Activated T-cell treated with anti-CD3 and anti-CD28 coated beads for 1 hour (primary cell): ENCODE measurements around the gene ACOX1.

Experiments used
- DNase-seq: peaks from one replicate; pipeline ENCODE4 v3.0.0-alpha.2; 2020; ENCODE audit warnings: low read depth

Gene ACOX1

GRCh38 chr17:75978938-75979704, at the start of gene ACOX1, which contains the start of gene TEN1:
Gene ACOX1 (minus strand): TSS chr17:75979166. CDS start chr17:75979073, 93 bp downstream.
Gene TEN1 (plus strand): TSS chr17:75979240. CDS start chr17:75986193, 6,953 bp downstream.
- DNase-seq: peak; percentile 96

- no peak for DNase-seq
These were observed 48.3 kb upstream of the ACOX1 start, which contains the start of gene EVPL for GRCh38 chr17:76027159-76027839. Gene EVPL (minus strand): TSS chr17:76027306. CDS start chr17:76027198, 108 bp downstream.

- DNase-seq: no peak
These were observed 47.8 kb upstream of the ACOX1 start for GRCh38 chr17:76026714-76027158.

- no peak for DNase-seq
These were observed 46.3 kb upstream of the ACOX1 start for GRCh38 chr17:76025294-76025693.

- DNase-seq: no peak
These were observed 45.4 kb upstream of the ACOX1 start for GRCh38 chr17:76024353-76024752.

- DNase-seq: no peak
These were observed 44.9 kb upstream of the ACOX1 start for GRCh38 chr17:76023900-76024237.

GRCh38 chr17:76022973-76023899, 44.3 kb upstream of the ACOX1 start:
- DNase-seq: no peak

GRCh38 chr17:76022285-76022684, 43.3 kb upstream of the ACOX1 start:
- DNase-seq: no peak

- DNase-seq: no peak
These were observed 41.0 kb upstream of the ACOX1 start for GRCh38 chr17:76019833-76020467.

GRCh38 chr17:76018801-76019200, 39.8 kb upstream of the ACOX1 start:
- DNase-seq: no peak

GRCh38 chr17:76018340-76018680, 39.3 kb upstream of the ACOX1 start:
- DNase-seq: no peak

- DNase-seq: no peak
These were observed 38.7 kb upstream of the ACOX1 start for GRCh38 chr17:76017481-76018339.

- DNase-seq: no peak
These were observed 35.9 kb upstream of the ACOX1 start for GRCh38 chr17:76014925-76015261.

- peak; percentile 65 for DNase-seq
These were observed 35.3 kb upstream of the ACOX1 start for GRCh38 chr17:76014100-76014924.

GRCh38 chr17:76013377-76013932, 34.5 kb upstream of the ACOX1 start:
- no peak for DNase-seq

GRCh38 chr17:76011951-76012350, 33.0 kb upstream of the ACOX1 start:
- DNase-seq: no peak

- no peak for DNase-seq
These were observed 31.1 kb upstream of the ACOX1 start for GRCh38 chr17:76009969-76010661.

- no peak for DNase-seq
These were observed 30.5 kb upstream of the ACOX1 start for GRCh38 chr17:76009447-76009846.
